ENCODE measurements around the gene GAP43. TPM values are rescaled to one million over a fixed set of nuclear protein-coding genes. Genes with fewer than 3 reads are reported as not detected.

The GAP43 gene
- total and polyA plus RNA-seq, 2 of the 13 experiments (the other 11 are each of a cell fraction or from before 2014, with no cell fraction given), result not detected

DNA sequence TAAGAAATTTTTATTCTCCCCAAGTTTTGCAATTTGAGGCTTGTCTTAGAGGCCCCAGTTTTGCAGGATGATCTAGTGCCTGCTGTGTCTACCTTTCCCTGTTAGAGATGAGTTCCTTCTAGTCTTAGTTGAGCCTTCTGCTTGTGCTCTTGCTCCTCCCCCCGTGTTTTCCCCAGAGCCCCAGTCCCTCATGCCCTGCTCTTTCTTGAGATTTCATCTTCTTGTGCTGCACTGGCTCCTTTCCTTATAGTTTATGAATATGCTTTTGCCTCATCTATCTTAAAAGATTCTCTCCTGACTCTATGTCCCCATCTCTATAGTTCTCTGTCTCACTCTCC, 4.7 kb downstream of the GAP43 start:
- no peak for TF ChIP-seq ZNF589 (CRISPR knock-in tag; conservative IDR thresholded peaks at IDR 0.05)
- TF ChIP-seq ISL2 (CRISPR knock-in tag; IDR thresholded peaks at IDR 0.05), result no peak
- TF ChIP-seq, protein P1, sequence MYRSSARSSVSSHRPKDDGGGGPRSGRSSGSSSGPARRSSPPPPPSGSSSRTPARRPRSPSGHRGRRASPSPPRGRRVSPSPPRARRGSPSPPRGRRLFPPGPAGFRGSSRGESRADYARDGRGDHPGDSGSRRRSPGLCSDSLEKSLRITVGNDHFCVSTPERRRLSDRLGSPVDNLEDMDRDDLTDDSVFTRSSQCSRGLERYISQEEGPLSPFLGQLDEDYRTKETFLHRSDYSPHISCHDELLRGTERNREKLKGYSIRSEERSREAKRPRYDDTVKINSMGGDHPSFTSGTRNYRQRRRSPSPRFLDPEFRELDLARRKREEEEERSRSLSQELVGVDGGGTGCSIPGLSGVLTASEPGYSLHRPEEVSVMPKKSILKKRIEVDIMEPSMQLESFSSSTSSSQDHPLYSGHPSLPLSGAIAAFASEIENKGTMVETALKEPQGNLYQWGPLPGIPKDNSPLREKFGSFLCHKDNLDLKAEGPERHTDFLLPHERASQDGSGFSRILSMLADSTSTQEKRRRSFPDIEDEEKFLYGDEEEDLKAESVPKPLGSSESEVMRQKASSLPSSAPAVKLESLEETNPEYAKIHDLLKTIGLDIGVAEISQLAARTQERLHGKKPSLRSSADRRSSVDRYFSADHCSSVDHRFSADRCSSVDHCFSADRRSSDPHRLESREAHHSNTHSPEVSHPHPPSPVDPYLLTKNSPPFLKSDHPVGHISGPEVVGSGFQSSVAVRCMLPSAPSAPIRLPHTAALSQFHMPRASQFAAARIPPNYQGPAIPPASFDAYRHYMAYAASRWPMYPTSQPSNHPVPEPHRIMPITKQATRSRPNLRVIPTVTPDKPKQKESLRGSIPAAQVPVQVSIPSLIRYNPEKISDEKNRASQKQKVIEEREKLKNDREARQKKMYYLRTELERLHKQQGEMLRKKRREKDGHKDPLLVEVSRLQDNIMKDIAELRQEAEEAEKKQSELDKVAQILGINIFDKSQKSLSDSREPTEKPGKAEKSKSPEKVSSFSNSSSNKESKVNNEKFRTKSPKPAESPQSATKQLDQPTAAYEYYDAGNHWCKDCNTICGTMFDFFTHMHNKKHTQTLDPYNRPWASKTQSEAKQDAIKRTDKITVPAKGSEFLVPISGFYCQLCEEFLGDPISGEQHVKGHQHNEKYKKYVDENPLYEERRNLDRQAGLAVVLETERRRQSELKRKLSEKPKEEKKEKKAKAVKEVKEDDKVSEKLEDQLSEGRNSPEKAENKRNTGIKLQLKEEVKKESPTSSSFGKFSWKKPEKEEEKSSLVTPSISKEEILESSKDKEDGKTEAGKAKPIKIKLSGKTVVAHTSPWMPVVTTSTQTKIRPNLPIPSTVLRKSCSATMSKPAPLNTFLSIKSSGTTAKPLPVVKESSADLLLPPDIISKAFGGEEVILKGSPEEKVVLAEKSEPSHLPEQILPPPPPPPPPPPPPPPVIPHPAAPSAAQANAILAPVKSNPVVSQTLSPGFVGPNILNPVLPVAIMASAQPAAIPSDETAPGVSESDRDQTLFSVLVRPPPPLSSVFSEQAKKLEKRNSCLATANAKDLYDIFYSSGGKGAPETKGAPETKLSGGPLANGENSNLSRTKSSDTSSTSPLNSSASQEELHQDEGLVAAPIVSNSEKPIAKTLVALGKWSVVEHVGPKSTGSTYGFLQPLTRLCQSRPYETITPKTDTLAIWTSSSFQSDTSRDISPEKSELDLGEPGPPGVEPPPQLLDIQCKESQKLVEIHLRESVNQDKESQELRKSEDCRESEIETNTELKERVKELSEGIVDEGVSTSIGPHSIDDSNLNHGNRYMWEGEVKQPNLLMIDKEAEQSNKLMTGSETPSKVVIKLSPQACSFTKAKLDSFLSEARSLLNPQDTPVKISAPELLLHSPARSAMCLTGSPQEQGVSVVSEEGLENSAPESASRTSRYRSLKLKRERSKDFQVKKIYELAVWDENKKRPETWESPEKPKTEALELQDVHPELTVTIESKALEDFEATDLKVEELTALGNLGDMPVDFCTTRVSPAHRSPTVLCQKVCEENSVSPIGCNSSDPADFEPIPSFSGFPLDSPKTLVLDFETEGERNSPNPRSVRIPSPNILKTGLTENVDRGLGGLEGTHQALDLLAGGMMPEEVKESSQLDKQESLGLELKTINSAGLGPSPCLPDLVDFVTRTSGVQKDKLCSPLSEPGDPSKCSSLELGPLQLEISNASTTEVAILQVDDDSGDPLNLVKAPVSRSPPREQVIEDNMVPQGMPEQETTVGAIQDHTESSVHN (CRISPR knock-in tag; IDR thresholded peaks at IDR 0.05), result no peak
- no peak for TF ChIP-seq ZNF33B (CRISPR knock-in tag; IDR thresholded peaks at IDR 0.05)
- TF ChIP-seq HOXD1 (CRISPR knock-in tag; IDR thresholded peaks at IDR 0.05), result no peak
- TF ChIP-seq AKAP8 (CRISPR knock-in tag; IDR thresholded peaks at IDR 0.05), result no peak
- no peak for TF ChIP-seq POLR2AphosphoS5 (IDR thresholded peaks at IDR 0.05; ENCODE audit: low read depth, low read length)
- TF ChIP-seq HDAC1 (CRISPR knock-in tag; IDR thresholded peaks at IDR 0.05), result no peak
- no peak for TF ChIP-seq REL (CRISPR knock-in tag; conservative IDR thresholded peaks at IDR 0.05)
- TF ChIP-seq SNAPC2 (CRISPR knock-in tag; IDR thresholded peaks at IDR 0.05), result no peak
- no peak for TF ChIP-seq ZNF564 (CRISPR knock-in tag; IDR thresholded peaks at IDR 0.05)
- ChIA-PET CTCF (ENCODE audit: low intra/inter-chr PET ratio, low total read pairs) (no interaction called here), POLR2A (no interaction called here)
- H3K36me3 ChIP-seq (replicated peaks in 1 of 2; ENCODE audit: control insufficient read depth in 1 of 2, insufficient read depth in 2 of 2, low read length in 2 of 2), result no peaks in the 10 kb centered on the region
- H3K27ac ChIP-seq (ENCODE audit: extremely low read length, insufficient read depth, low read length), result no peak overlapping the region
- H3K9me3 ChIP-seq (ENCODE audit: low read length), result no peaks in the 10 kb centered on the region
- WGBS (ENCODE audit: low lambda C conversion rate), result 0% methylated on average over 1 of the region's 1 CpG
- DNase-seq (ENCODE audit: low spot score), result no peak
- H3K79me2 ChIP-seq (ENCODE audit: insufficient read depth, low read length), result no peaks in the 10 kb centered on the region
- FAIRE-seq, result no peak
- peaks cover 0 to 10% of the 10 kb centered on the region in 2 experiments; a peak in 2 of 5 replicates for H3K27me3 ChIP-seq (ENCODE audit: control insufficient read depth in 1 of 2, insufficient read depth in 2 of 2, low read length in 2 of 2)
- no peak overlapping the region for H3K4me2 ChIP-seq (ENCODE audit: low read depth, low read length)
- no peak overlapping the region for H3K9ac ChIP-seq (ENCODE audit: insufficient read depth, low read depth, low read length)
- H3K4me1 ChIP-seq (ENCODE audit: insufficient read depth, low read length), result no peaks in the 10 kb centered on the region
- intact Hi-C loops (cut with micrococcal nuclease; ENCODE audit: unreplicated experiment), result no loop called here
- in situ Hi-C loops (cut with HindIII; ENCODE audit: extremely low pct_ligation_motif_present, low pct_unique_long_range_greater_than_20kb), result no loop called here
- BruUV-seq (replicated peaks), result no TSS peak
- H2AFZ ChIP-seq (ENCODE audit: low read length), result no peak overlapping the region
- no peak for ATAC-seq
- H4K20me1 ChIP-seq (ENCODE audit: insufficient read depth, low read length), result no peaks in the 10 kb centered on the region
- no peak overlapping the region for H3K4me3 ChIP-seq (replicated peaks in 1 of 3; ENCODE audit: insufficient read depth in 1 of 3, low read depth in 2 of 3, low read length in 3 of 3)
